CD14-positive monocyte (primary cell): ENCODE data around the gene JMJD1C. TPM values are rescaled to one million over a fixed set of nuclear protein-coding genes. Genes with fewer than 3 reads are reported as not detected.

Experiments
- DNase-seq, 3 donors: peaks; one replicate each; pipeline ENCODE4 v3.0.0-alpha.2; 2011 to 2022
- H2AFZ ChIP-seq: 2 replicates; pipeline ENCODE4 v1.6.0; 2012; ENCODE audit warnings: mild to moderate bottlenecking, low read depth, low read length, inconsistent platforms; ENCODE audit not compliant: insufficient read depth, poor library complexity, severe bottlenecking
- H3K27ac ChIP-seq, 2 donors: 1 replicate in 1 of 2; 2 replicates in 1 of 2; pipeline ENCODE4 v1.5.1; 2012 to 2013; ENCODE audit warnings: low read length in 2 of 2, control low read depth in 1 of 2, inconsistent platforms in 1 of 2, low read depth in 1 of 2, mild to moderate bottlenecking in 1 of 2
- H3K27me3 ChIP-seq, 2 donors: one replicate each; pipeline versions ENCODE4 v1.6.0 to v1.6.1; 2011 to 2013; ENCODE audit warnings: low read length in 2 of 2; ENCODE audit not compliant: control insufficient read depth in 2 of 2, insufficient read depth in 2 of 2
- H3K36me3 ChIP-seq, 2 donors: replicated peaks in 1 of 2; 1 replicate in 1 of 2; 2 replicates in 1 of 2; pipeline versions ENCODE4 v1.5.1 to v1.6.1; 2012 to 2013; ENCODE audit warnings: low read length in 2 of 2, control low read depth in 1 of 2, inconsistent platforms in 1 of 2, mild to moderate bottlenecking in 1 of 2; ENCODE audit not compliant: insufficient read depth in 2 of 2, control insufficient read depth in 1 of 2
- H3K4me1 ChIP-seq, 2 donors: 1 replicate in 1 of 2; 2 replicates in 1 of 2; pipeline versions ENCODE4 v1.5.1 to v1.6.1; 2012 to 2013; ENCODE audit warnings: low read length in 2 of 2, control low read depth in 1 of 2, inconsistent platforms in 1 of 2, mild to moderate bottlenecking in 1 of 2, moderate library complexity in 1 of 2; ENCODE audit not compliant: insufficient read depth in 2 of 2, control insufficient read depth in 1 of 2
- H3K4me2 ChIP-seq: replicated peaks from 2 replicates; pipeline ENCODE3; 2012; ENCODE audit warnings: low read length, moderate library complexity, mild to moderate bottlenecking; ENCODE audit not compliant: poor library complexity, severe bottlenecking; ENCODE audit errors: extremely low read depth
- H3K4me3 ChIP-seq, 3 experiments: fragments of 200-600 bp in 1 of 3; sonication (generic) in 1 of 3; replicated peaks in 1 of 3; 1 replicate in 2 of 3; 2 replicates in 1 of 3; pipeline ENCODE4 v1.5.1; 2011 to 2013; ENCODE audit warnings: low read length in 3 of 3, mild to moderate bottlenecking in 3 of 3, control low read depth in 2 of 3, low read depth in 2 of 3, inconsistent platforms in 1 of 3, moderate library complexity in 1 of 3
- H3K79me2 ChIP-seq: 2 replicates; pipeline ENCODE4 v1.6.0; 2012; ENCODE audit warnings: mild to moderate bottlenecking, control low read depth, inconsistent platforms, low read length, moderate library complexity; ENCODE audit not compliant: insufficient read depth
- H3K9ac ChIP-seq: 2 replicates; pipeline ENCODE4 v1.6.0; 2017; ENCODE audit warnings: low read length, mild to moderate bottlenecking; ENCODE audit not compliant: insufficient read depth, poor library complexity, severe bottlenecking
- H3K9me3 ChIP-seq, 2 donors: replicated peaks in 1 of 2; 1 replicate in 1 of 2; 2 replicates in 1 of 2; pipeline versions ENCODE4 v1.5.1 to v1.6.1; 2012 to 2013; ENCODE audit warnings: low read length in 2 of 2, control low read depth in 1 of 2; ENCODE audit not compliant: control insufficient read depth in 1 of 2, insufficient read depth in 1 of 2
- H4K20me1 ChIP-seq: 2 replicates; pipeline ENCODE4 v1.6.0; 2012; ENCODE audit warnings: mild to moderate bottlenecking, low read length, control low read depth, moderate library complexity; ENCODE audit not compliant: insufficient read depth
- H3K27ac Mint-ChIP-seq, 7 donors: one replicate each; pipeline ENCODE4 v1.8.0; 2020; ENCODE audit warnings: mild to moderate bottlenecking in 7 of 7, mixed read lengths in 7 of 7, moderate library complexity in 6 of 7, inconsistent platforms in 2 of 7
- H3K27me3 Mint-ChIP-seq, 3 donors: one replicate each; pipeline ENCODE4 v1.8.0; 2021 to 2022; ENCODE audit warnings: low read depth in 3 of 3, mild to moderate bottlenecking in 3 of 3, mixed read lengths in 3 of 3, moderate library complexity in 3 of 3, inconsistent platforms in 1 of 3
- H3K36me3 Mint-ChIP-seq, 2 donors: one replicate each; pipeline ENCODE4 v1.8.0; 2020; ENCODE audit warnings: mixed read lengths in 2 of 2, inconsistent platforms in 1 of 2, mild to moderate bottlenecking in 1 of 2
- H3K4me1 Mint-ChIP-seq: one replicate; pipeline ENCODE4 v1.8.0; 2020; ENCODE audit warnings: mild to moderate bottlenecking, mixed read lengths
- H3K4me3 Mint-ChIP-seq, 2 donors: one replicate each; pipeline ENCODE4 v1.8.0; 2020; ENCODE audit warnings: mild to moderate bottlenecking in 2 of 2, mixed read lengths in 2 of 2, moderate library complexity in 1 of 2
- H3K9me3 Mint-ChIP-seq, 7 donors: one replicate each; pipeline ENCODE4 v1.8.0; 2020 to 2022; ENCODE audit warnings: mixed read lengths in 7 of 7, mild to moderate bottlenecking in 6 of 7, moderate library complexity in 6 of 7, inconsistent platforms in 2 of 7
- CTCF ChIP-seq: fragments of 200-600 bp; IDR thresholded peaks from one replicate; pipeline ENCODE4 v1.8.0; 2022; ENCODE audit warnings: antibody characterized with exemption, mild to moderate bottlenecking
- WGBS: methylation state at CpG from one replicate; pipeline ENCODE4 v1.1.5; 2013; ENCODE audit warnings: missing lambda C conversion rate; ENCODE audit not compliant: insufficient coverage; 5-methylcytosine and 5-hydroxymethylcytosine counted together
- intact Hi-C, 2 donors: fragments of 100-400 bp; cut with micrococcal nuclease; formaldehyde crosslinking; loops; one replicate each; pipeline versions ENCODE4 v1.15.0 to v1.15.1; 2023
- polyA plus RNA-seq, 3 donors: library from polyadenylated mRNA; depleted of rRNA in 1 of 3; unstranded in 2 of 3; stranded (reverse) in 1 of 3; fragments of 300-500 nt in 2 of 3; fragments of >200 nt in 1 of 3; fragmentation: Illumina TruSeq in 2 of 3; gene quantifications; 1 replicate in 2 of 3; 2 replicates in 1 of 3; pipeline ENCODE4 v1.2.3, GENCODE V29; 2012 to 2021

Gene JMJD1C
- polyA plus RNA-seq, 3 donors: 27.8 to 84.8 (median 46.5) TPM

- Histone ChIP-seq H2AFZ (no peak overlapping the region), H3K36me3 (no peaks in the 10 kb centered on the region), H3K27me3 (no peaks in the 10 kb centered on the region), H3K9me3 (no peaks in the 10 kb centered on the region), H3K4me1 (no peaks in the 10 kb centered on the region), H3K79me2 (peaks cover 7% of the 10 kb centered on the region), H3K4me3 (no peak overlapping the region), H3K4me2 (no peak overlapping the region), H3K9ac (no peak overlapping the region), H4K20me1 (peaks cover 8% of the 10 kb centered on the region), H3K27ac (no peak overlapping the region)
- H3K27ac Mint-ChIP-seq: peak overlapping the region in 1 of 7 donors; percentile 12
- no peak for DNase-seq
- H3K4me1 Mint-ChIP-seq: peaks cover 5% of the 10 kb centered on the region
- no peaks in the 10 kb centered on the region for H3K27me3 Mint-ChIP-seq
- no peak for TF ChIP-seq CTCF
- 100% methylated on average over 3 of the region's 4 CpGs for WGBS
- H3K36me3 Mint-ChIP-seq: peaks cover 0 to 6% of the 10 kb centered on the region in 2 donors
- H3K9me3 Mint-ChIP-seq: no peaks in the 10 kb centered on the region
- H3K4me3 Mint-ChIP-seq: no peak overlapping the region
- intact Hi-C loops: no loop called here
These were observed 97.4 kb downstream of the JMJD1C start for GRCh38 chr10:63368365-63368764.

GRCh38 chr10:63366933-63367332, 98.8 kb downstream of the JMJD1C start:
- Histone ChIP-seq H3K27me3 (no peaks in the 10 kb centered on the region), H3K9me3 (no peaks in the 10 kb centered on the region), H3K9ac (no peak overlapping the region), H3K79me2 (no peaks in the 10 kb centered on the region), H3K36me3 (no peaks in the 10 kb centered on the region), H3K27ac (no peak overlapping the region), H3K4me1 (no peaks in the 10 kb centered on the region), H4K20me1 (peaks cover 4% of the 10 kb centered on the region), H2AFZ (no peak overlapping the region), H3K4me3 (no peak overlapping the region), H3K4me2 (no peak overlapping the region)
- DNase-seq: no peak
- Mint-ChIP-seq H3K27ac (peak overlapping the region in 1 of 7 donors; percentile 45), H3K36me3 (peaks cover 0 to 6% of the 10 kb centered on the region in 2 donors), H3K27me3 (no peaks in the 10 kb centered on the region), H3K4me3 (no peak overlapping the region), H3K4me1 (peaks cover 5% of the 10 kb centered on the region), H3K9me3 (no peaks in the 10 kb centered on the region)
- no peak for TF ChIP-seq CTCF
- no CpG with 5 or more reads among the region's 1 CpG for WGBS
- intact Hi-C loops: no loop called here
